ENCODE measurements around the gene LRRC70.

- no peak for TF ChIP-seq CTCF (IDR thresholded peaks at IDR 0.05; ENCODE audit: insufficient read depth, low read length)
- no peak for TF ChIP-seq REST (IDR thresholded peaks at IDR 0.05; ENCODE audit: insufficient replicate concordance, low read depth)
- no peak for TF ChIP-seq POLR2AphosphoS5 (IDR thresholded peaks at IDR 0.05; ENCODE audit: low read depth)
Measured at GRCh38 chr5:62607615-62608014, 29.0 kb downstream of the LRRC70 start.
